Peyer's patch (tissue), 4 donors: ENCODE results near the gene HSPB7.

Experiments
- CTCF ChIP-seq, 6 experiments: fragments of 450-650 bp in 4 of 6; fragments of 200-600 bp in 2 of 6; sonication (generic) in 1 of 6; IDR thresholded peaks; one replicate each; pipeline ENCODE4 v1.5.1; 2017 to 2019; ENCODE audit warnings: antibody characterized with exemption in 6 of 6, mild to moderate bottlenecking in 3 of 6, moderate library complexity in 1 of 6
- POLR2A ChIP-seq, 2 donors: fragments of 450-650 bp; IDR thresholded peaks; one replicate each; pipeline ENCODE4 v1.5.1; 2017; ENCODE audit warnings: antibody characterized with exemption in 2 of 2, mild to moderate bottlenecking in 2 of 2, moderate library complexity in 2 of 2

GRCh38 chr1:16013220-16013907 is 4.5 kb downstream of the HSPB7 start:
- TF ChIP-seq CTCF (IDR thresholded peaks at IDR 0.05) (no peak), POLR2A (IDR thresholded peaks at IDR 0.05) (no peak)
